Raji (cell line): ENCODE results near the gene ZNF619.

Experiments used
- POLR2A ChIP-seq: IDR thresholded peaks from 2 replicates; pipeline ENCODE4 v1.6.1; 2011; ENCODE audit warnings: low read depth, low read length, control low read depth; ENCODE audit not compliant: insufficient read depth

ZNF619 gene

DNA sequence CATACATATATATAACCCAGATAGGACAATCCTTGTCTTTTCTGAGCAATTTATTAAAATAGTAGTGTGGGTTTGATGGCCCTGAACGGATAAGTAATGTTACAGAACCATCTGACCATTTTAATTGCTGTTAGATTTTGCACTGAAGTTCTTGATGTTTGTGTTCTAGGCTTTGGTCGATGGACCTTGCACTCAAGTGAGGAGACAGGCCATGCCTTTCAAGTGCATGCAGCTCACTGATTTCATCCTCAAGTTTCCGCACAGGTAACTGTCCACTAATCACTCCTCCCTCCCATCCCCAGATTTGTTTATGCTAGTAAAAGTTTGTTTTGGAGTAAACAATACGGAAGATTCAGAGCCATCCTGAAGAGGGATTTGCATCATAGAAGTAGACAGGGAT, 18.4 kb upstream of the ZNF619 start:
- no peak for TF ChIP-seq POLR2A

DNA sequence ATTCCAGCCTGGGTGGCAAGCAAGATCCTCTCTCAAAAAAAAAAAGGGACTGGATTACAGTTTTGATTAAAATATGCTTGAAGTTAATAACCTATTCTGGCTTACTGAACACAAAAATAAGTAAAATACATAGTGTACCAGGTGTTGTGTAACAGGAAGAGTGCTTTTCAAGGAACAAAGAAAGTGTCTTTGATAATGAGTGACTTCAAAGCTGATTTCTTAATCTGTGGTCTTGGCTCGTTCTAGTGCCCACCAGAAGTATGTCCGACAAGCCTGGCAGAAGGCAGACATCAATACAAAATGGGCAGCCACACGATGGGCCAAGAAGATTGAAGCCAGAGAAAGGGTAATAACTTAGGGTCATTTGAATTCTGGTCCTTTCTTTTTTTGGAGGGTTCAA, 15.8 kb upstream of the ZNF619 start:
- no peak for TF ChIP-seq POLR2A

DNA sequence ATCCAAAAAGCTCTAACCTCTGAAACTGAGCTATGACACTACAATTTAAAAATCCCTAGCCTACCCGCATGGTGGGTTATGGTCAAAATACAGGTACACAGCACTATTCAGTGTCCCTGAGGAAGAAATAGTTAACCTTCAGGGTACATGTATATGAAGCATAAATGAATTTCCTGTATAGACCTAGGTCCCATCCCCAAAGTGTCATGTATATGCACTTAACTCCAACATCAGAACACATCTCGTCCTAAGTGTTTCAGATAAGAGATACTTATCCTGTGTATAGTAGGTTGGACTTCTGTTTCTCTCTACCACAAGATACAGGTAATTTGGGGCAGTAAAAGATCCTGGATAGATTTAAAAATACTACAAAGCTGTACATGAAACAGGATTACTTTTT, 13.3 kb upstream of the ZNF619 start:
- no peak for TF ChIP-seq POLR2A

DNA sequence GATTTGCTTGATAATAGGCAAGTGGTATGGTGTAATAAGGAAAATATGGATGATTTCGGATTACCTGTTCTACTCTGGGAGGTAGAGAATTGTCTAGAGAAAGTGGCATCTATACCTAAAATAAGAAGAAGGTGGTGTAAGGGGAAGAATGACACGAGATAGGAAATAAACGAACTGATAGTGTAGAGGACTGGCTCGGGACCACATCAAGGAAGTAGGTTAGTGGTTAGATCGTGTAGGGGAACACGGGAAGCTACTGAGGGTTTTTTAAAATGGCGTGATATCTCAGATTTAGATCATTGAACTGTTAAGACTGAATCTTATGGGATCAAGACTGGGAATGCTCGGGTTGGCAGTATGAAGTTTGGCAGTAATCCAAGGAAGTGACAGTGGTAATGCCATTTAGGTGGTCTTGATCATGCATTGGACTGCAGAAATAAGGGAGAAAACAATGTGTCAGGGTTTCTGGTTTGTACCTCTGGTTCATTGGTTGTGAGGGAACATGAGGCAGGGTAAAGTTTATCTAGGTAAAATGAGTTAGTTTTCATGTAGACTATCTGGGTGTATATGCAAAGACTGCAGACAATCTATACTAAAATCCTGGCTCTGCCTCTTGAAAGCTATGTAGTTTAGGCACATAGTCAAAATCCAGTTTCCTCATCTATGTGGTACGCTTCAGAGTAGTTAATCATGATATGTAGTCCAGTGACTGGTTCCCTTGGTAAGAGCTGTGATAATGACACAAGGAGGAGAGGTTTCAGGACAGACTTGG, 12.4 kb upstream of the ZNF619 start:
- 0 out of 2 replicates have a peak, but pooled peaks have one; percentile 23 for TF ChIP-seq POLR2A

DNA sequence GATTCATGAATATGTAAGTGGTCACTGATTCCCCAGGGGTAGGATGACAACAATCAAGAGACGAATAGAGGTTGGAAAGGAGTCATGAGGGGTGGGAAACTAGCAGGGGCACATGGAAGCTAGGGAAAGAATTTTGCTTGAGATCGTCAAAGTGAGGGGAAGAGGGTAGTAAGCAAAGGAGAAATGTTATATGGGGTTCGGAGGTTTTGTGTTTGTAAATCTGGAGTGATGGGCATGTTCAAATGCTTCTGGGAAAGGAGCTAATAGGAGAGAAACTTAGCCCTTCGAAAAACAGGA, 11.9 kb upstream of the ZNF619 start:
- no peak for TF ChIP-seq POLR2A

DNA sequence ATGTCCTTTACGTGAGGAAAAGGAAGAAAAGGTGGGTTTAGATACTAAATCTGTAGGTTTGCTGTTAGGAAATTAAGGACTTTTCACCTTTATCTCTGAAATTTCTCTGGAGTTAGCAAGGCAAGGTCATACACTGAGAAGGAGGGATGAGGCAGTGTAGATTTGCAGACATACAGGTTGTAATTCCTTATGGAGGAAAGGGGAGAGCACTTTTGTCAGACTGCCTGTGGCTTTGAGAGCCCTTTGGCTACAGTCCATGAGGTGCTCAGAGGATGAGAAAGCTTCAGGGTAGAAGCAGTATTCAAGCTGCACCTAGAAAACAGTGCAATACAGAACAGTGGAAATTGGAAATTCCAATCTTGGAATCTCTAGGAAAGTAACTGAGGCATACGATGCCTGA, 11.5 kb upstream of the ZNF619 start:
- no peak for TF ChIP-seq POLR2A

DNA sequence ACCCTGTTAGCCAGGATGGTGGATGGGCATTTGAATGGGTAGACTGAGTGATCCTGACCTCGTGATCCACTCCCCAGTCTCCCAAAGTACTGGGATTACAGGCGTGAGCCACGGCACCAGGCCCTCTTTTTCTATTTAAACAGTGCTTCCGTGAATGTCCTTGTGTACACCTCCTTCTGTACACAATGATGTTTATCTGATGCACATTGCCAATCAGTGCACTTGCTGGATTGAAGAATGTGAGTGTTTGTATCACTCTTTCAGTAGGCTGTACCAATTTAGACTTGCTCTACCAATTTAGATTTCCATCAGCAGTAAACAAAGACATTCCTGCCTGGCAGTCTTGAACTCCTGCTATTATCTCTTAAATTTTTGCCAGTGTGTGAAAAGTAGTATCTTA, 8.9 kb upstream of the ZNF619 start:
- TF ChIP-seq POLR2A = no peak

DNA sequence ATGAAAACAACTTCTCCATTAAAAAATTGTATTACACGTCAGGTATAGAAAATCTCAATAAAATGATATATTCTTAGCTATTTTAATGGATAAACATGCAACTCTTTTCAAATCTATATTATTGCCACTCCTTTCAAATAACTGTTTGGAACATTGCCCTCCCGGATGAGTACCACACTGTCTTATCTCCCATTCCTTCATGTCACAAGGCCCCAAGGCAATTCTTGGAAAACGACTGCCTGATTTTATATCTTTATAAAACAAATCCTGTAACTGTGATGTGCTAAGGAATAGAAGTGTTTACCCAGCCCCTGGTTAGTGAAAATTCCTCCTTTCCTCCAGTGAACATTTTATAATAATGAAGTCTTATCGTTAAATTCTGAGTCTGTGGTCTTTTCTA, 6.2 kb upstream of the ZNF619 start:
- no peak for TF ChIP-seq POLR2A

DNA sequence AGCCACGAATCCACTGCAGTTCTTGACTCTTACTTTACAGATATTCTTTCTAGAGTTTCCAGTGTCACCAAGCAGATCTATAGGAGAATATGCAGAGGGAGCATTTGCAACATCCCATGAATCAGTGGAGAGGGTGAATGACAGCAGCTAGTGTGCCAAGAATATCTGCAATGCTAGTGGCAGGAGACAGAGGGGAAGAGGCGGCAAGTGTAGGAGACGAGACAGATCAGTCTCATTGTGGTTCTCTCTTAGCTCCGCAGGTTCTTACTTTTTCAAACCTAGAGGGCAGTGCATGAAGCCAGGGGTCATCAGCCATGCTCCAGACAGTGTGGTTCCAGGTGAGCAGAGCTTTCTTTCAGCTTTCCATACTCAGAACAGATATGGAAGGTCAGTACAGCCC, 744 bp downstream of the ZNF619 start:
- TF ChIP-seq POLR2A = no peak

DNA sequence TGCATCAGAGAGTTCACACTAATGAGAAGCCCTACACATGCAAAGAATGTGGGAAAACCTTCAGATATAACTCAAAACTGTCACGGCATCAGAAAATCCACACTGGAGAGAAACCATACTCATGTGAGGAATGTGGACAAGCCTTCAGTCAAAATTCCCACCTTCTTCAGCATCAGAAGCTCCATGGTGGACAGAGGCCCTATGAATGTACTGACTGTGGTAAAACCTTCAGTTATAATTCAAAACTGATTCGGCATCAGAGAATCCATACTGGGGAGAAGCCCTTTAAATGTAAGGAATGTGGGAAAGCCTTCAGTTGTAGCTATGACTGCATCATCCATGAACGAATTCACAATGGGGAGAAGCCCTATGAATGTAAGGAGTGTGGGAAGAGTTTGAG, 10.2 kb downstream of the ZNF619 start:
- TF ChIP-seq POLR2A = no peak

DNA sequence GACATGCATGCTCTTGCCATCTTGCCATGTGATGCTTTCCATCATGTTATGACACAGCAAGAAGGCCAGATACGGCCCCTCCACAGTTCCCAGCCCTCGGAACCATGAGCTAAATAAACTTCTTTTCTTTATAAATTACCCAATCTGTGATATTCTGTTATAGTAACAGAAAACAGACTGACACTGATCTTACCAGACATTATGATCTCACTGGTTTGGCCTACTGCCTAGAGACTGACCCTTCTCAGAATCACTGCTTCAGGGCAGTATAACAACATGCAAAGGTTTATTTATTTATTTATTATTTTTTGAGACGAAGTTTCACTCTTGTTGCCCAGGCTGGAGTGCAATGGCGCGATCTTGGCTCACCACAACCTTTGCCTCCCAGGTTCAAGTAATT, 14.0 kb downstream of the ZNF619 start:
- TF ChIP-seq POLR2A = no peak

DNA sequence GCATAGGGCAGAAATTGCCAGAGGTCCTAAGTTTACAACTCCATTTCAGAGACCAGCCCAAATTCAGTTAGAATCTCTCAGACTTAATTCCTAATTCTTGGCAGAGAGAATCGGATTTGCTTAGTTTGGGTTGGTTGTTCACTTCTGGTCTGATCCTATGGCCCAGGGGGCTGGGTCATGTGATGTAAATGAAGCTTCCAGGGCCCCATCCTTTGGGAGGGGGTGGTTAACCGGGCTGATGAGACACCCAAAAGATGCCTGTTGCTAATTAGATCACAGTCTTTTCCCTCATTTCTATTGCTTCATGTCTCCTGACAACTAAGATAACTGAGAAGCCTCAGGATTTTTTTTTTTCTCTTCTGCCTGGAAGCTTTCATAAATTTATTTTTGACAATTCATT, 17.8 kb downstream of the ZNF619 start:
- no peak for TF ChIP-seq POLR2A

DNA sequence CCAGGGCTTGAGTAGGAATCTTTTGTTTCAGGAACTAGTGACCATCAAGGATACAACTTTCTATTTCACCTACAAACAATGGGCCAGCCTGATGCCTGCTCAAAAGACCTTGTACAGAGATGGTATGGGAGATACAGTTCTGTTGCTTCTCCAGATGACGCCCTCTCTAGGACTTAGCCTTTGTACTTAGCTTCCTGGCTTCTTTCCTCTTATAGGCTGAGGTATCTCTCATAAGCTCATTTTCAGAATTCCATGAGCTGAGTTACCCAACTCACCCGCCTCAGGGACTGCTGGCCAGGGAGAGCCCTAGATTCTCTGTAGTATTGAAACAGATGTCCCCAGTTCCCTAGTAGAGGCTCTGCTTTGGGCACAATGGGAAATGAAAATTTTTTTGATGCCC, 20.4 kb downstream of the ZNF619 start:
- TF ChIP-seq POLR2A = no peak

DNA sequence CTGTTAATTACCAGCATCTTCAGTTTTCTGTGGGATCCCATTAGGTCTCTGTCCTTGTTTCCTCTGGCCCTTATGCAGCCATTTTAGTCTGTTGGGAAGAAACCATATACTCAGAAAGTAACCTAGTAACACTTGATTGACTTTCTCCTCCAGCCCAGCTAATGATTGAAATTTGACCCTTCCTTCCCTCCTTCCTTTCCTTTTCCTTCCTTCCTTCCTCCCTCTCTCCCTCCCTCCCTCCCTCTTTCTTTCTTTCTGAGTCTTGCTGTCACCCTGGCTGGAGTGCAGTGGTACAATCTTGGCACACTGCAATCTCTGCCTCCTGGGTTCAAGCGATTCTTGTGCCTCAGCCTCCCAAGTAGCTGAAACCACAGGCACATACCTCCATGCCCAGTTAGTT, 23.0 kb downstream of the ZNF619 start:
- TF ChIP-seq POLR2A = no peak

DNA sequence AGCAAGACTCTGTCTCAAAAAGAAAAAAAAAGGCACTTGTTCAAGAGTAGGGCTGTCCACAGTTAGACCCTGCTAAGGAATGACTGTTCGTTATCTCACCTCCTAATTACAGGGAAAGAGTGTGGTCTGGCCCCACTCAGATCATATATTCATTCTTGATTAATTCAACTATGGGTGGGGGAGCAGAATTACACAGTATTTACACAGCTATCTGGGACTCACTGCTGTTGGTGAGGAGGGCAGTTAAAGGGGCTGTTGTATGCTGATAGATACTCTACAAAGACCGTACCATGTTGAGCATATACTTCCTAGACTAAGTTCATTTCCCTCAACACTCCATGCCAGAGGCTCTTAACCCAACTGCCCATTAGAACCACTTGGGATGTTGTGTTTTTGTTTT, 25.1 kb downstream of the ZNF619 start:
- TF ChIP-seq POLR2A = no peak

DNA sequence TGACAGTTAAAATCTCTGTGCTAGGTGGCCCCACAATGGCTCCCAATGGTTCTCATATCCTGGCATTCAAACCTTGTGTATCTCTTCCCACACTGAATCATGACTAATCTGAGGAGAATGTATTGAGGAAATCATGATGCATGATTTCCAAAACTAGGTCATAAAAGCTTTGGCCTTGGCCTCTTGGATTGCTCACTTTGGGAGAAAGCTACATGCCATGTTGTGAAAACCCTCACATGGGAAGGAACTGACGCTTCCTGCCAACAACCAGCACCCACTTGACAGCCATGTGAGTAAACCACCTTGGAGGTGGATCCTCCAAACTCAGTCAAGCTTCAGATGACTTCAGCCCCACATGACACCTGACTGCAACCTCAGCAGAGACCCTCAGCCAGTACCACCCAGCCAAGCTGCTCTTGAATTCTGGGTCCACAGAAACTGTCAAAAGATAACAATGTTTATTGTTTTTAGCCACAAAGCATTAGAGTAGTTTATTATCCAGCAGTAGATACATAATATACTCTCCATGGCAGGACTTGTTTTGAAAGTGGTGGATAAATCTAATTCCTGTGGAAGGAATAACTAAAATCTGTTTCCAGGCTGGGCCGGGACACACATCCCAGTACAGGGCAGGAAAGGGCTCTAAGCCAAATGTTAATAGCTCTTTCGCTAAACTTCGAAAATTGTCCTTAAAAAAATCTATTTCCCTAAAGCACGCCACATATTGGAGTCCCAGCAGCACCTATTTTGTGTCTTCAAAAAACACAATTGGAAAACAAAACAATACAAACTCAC, 27.9 kb downstream of the ZNF619 start:
- no peak for TF ChIP-seq POLR2A
